Measurements from ENCODE around the gene ARMC10.

Gene ARMC10

GRCh38 chr7:103059471-103059870 is 15.5 kb upstream of the ARMC10 start:
- Histone ChIP-seq H3K4me2 (ENCODE audit: low read length) (no peak overlapping the region), H3K9me3 (ENCODE audit: low read length) (no peaks in the 10 kb centered on the region), H3K9me2 (ENCODE audit: low read depth, low read length) (no peaks in the 10 kb centered on the region), H3K9ac (ENCODE audit: low read length) (no peak overlapping the region), H3K27ac (ENCODE audit: low read depth, low read length, poor library complexity, severe bottlenecking) (no peak overlapping the region), H3K4me1 (ENCODE audit: insufficient read depth, low read length, severe bottlenecking) (peaks cover 5% of the 10 kb centered on the region), H3K79me2 (ENCODE audit: insufficient read depth, low read length) (no peaks in the 10 kb centered on the region), H3F3A (ENCODE audit: insufficient read depth, low read length) (no peaks in the 10 kb centered on the region; the same call in 1 of the 2 replicates), H3K36me3 (ENCODE audit: insufficient read depth, low read length) (no peaks in the 10 kb centered on the region), H4K20me1 (ENCODE audit: insufficient read depth, low read length) (no peaks in the 10 kb centered on the region), H2AFZ (ENCODE audit: low read length) (no peak overlapping the region), H3K27me3 (ENCODE audit: insufficient read depth, low read length) (no peaks in the 10 kb centered on the region), H3K4me3 (ENCODE audit: low read depth, low read length, poor library complexity, severe bottlenecking) (no peak overlapping the region)
- TF ChIP-seq EZH2 (IDR thresholded peaks at IDR 0.05; ENCODE audit: borderline replicate concordance, low read length) (no peak), CTCF (IDR thresholded peaks at IDR 0.05; ENCODE audit: low read length) (no peak)

GRCh38 chr7:103063895-103064294 is 11.0 kb upstream of the ARMC10 start:
- no peaks in the 10 kb centered on the region; the same call in 1 of the 2 replicates for H3F3A ChIP-seq (ENCODE audit: insufficient read depth, low read length)
- H3K9me2 ChIP-seq (ENCODE audit: low read depth, low read length): no peaks in the 10 kb centered on the region
- no peak overlapping the region for H2AFZ ChIP-seq (ENCODE audit: low read length)
- H3K27me3 ChIP-seq (ENCODE audit: insufficient read depth, low read length): no peaks in the 10 kb centered on the region
- peaks cover 5% of the 10 kb centered on the region for H3K4me1 ChIP-seq (ENCODE audit: insufficient read depth, low read length, severe bottlenecking)
- no peaks in the 10 kb centered on the region for H3K79me2 ChIP-seq (ENCODE audit: insufficient read depth, low read length)
- no peak overlapping the region for H3K4me3 ChIP-seq (ENCODE audit: low read depth, low read length, poor library complexity, severe bottlenecking)
- no peak overlapping the region for H3K27ac ChIP-seq (ENCODE audit: low read depth, low read length, poor library complexity, severe bottlenecking)
- H3K4me2 ChIP-seq (ENCODE audit: low read length): no peak overlapping the region
- H3K36me3 ChIP-seq (ENCODE audit: insufficient read depth, low read length): no peaks in the 10 kb centered on the region; the same call in 1 of the 2 replicates
- H3K9ac ChIP-seq (ENCODE audit: low read length): no peak overlapping the region
- no peaks in the 10 kb centered on the region for H4K20me1 ChIP-seq (ENCODE audit: insufficient read depth, low read length)
- no peak for TF ChIP-seq CTCF (IDR thresholded peaks at IDR 0.05; ENCODE audit: low read length)
- TF ChIP-seq EZH2 (IDR thresholded peaks at IDR 0.05; ENCODE audit: borderline replicate concordance, low read length): no peak
- 0 out of 2 replicates have a peak, but pooled peaks cover 3% of the 10 kb centered on the region for H3K9me3 ChIP-seq (ENCODE audit: low read length)

GRCh38 chr7:103065667-103066066 is 9.3 kb upstream of the ARMC10 start:
- no peak overlapping the region for H3K9ac ChIP-seq (ENCODE audit: low read length)
- no peaks in the 10 kb centered on the region for H3K79me2 ChIP-seq (ENCODE audit: insufficient read depth, low read length)
- H4K20me1 ChIP-seq (ENCODE audit: insufficient read depth, low read length): no peaks in the 10 kb centered on the region
- 0 out of 2 replicates have a peak, but pooled peaks cover 3% of the 10 kb centered on the region for H3K9me3 ChIP-seq (ENCODE audit: low read length)
- no peaks in the 10 kb centered on the region; the same call in 1 of the 2 replicates for H3K36me3 ChIP-seq (ENCODE audit: insufficient read depth, low read length)
- no peaks in the 10 kb centered on the region for H3K9me2 ChIP-seq (ENCODE audit: low read depth, low read length)
- H3K4me1 ChIP-seq (ENCODE audit: insufficient read depth, low read length, severe bottlenecking): peaks cover 5% of the 10 kb centered on the region
- H3K27me3 ChIP-seq (ENCODE audit: insufficient read depth, low read length): no peaks in the 10 kb centered on the region
- no peaks in the 10 kb centered on the region; the same call in 1 of the 2 replicates for H3F3A ChIP-seq (ENCODE audit: insufficient read depth, low read length)
- H2AFZ ChIP-seq (ENCODE audit: low read length): no peak overlapping the region
- no peak overlapping the region for H3K4me3 ChIP-seq (ENCODE audit: low read depth, low read length, poor library complexity, severe bottlenecking)
- H3K27ac ChIP-seq (ENCODE audit: low read depth, low read length, poor library complexity, severe bottlenecking): no peak overlapping the region
- TF ChIP-seq EZH2 (IDR thresholded peaks at IDR 0.05; ENCODE audit: borderline replicate concordance, low read length) (no peak), CTCF (IDR thresholded peaks at IDR 0.05; ENCODE audit: low read length) (peak; percentile 97)
- H3K4me2 ChIP-seq (ENCODE audit: low read length): no peak overlapping the region
